ENCODE results near the gene CNDP1.

CNDP1 gene

DNA sequence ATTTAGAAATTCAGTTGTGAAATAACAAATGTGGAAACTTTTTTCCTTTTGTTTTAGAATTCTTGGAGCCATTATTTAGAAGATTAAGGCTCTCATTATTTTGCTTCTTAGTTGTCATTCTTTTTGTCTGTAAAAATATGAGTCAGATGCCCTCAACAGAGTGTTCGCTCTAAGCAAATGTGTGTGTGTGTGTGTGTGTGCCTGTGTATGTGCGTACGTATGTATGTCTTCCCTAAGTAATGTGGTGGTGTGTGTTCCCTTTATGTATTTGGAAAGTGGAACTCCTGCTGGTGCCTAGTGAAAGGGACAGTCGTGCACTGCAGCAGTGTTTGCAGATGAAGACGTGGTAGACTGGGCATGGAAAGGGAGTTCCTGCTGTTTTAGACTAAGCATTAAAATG, 90.9 kb downstream of the CNDP1 start:
- DNase-seq (ENCODE audit: low spot score), result no peak

DNA sequence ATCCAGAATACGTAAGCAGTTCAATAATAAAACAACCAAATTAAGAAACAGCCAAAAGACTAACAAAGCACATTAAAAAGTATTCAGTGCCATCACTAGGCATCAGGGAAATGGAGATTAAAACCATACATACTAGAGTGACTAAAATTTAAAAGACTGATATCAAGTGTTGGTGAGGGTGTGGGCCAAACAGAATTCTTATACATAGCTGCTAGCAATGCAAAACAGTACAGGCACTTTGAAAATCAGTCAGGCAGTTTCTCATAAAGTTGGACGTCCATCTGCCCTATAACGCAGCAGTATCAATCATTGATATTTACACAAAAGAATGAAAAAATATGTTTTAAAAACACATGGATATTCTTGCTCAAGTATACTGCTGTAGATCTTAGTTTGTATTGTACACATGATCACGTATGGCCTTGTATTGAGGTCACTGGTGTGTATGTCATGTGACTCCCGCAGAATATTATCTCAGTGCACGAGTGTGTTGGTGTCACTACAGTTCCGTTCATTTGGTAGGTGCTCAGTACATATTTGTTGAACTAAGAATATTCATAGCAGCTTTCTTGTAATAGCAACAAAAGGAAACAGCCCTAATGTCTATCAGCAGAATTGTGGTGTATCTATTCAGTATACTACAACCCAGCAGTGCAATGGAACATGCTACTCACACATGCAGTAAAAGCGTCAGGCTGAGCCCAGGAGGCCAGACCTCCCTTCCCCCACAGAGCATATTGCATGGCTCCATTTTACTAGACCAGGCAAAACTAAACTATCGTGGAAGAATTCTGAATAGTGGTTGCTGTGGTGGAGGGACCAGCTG, 92.0 kb downstream of the CNDP1 start:
- no peak for DNase-seq (ENCODE audit: low spot score)

DNA sequence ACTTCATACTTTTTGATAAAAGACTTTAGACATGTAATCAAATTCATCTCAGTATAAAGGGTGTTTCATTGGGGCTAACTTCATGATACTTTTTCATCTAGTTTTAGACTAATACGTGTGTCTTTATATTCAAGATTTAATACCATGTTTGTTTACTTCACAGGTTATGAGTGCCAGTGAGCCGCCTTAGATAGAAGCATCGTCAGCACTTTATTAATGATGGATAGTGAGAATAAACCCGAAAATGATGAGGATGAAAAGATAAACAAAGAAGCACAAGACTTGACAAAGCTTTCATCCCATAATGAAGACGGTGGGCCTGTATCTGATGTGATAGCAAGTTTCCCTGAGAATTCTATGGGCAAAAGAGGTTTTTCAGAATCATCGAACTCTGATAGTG, 96.5 kb downstream of the CNDP1 start:
- no peak for DNase-seq (ENCODE audit: low spot score)

DNA sequence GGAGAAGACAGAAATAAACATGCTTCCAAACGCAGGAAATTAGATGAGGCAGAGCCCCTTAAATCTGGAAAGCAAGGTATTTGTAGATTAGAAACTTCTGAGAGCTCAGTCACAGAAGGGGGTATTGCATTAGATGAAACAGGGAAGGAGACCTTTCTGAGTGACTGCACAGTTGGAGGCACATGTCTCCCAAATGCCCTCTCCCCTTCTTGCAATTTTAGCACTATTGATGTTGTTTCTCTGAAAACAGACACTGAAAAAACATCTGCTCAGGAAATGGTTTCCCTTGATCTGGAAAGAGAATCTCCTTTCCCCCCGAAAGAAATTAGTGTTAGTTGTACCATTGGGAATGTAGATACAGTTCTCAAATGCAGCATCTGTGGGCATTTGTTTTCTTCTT, 96.9 kb downstream of the CNDP1 start:
- no peak for DNase-seq (ENCODE audit: low spot score)

DNA sequence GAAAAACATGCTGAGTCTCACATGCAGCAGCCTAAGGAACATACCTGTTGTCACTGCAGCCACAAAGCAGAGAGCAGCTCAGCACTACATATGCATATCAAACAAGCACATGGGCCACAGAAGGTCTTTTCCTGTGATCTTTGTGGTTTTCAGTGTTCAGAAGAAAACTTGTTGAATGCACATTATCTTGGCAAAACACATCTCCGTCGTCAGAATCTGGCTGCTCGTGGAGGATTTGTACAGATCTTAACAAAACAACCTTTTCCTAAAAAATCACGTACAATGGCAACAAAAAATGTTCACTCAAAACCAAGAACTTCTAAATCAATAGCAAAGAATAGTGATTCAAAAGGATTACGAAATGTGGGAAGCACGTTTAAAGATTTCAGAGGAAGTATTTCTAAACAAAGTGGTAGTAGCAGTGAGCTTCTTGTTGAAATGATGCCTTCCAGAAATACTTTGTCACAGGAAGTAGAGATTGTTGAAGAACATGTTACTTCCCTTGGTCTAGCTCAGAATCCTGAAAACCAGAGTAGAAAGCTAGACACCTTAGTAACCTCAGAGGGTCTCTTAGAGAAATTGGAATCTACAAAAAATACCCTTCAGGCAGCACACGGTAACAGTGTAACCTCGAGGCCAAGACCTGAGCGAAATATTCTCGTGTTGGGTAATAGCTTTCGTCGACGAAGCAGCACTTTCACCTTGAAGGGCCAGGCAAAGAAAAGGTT, 97.5 kb downstream of the CNDP1 start:
- no peak for DNase-seq (ENCODE audit: low spot score)

DNA sequence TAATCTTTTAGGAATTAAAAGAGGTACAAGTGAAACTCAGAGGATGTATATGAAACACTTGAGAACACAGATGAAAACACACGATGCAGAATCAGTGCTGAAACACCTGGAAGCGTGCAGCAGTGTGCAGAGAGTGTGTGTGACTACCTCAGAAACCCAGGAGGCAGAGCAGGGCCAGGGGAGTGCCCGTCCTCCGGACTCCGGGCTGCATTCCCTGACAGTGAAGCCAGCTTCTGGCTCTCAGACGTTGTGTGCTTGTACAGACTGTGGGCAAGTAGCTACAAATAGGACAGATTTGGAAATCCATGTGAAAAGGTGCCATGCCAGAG, 98.0 kb downstream of the CNDP1 start:
- DNase-seq (ENCODE audit: low spot score), result no peak

DNA sequence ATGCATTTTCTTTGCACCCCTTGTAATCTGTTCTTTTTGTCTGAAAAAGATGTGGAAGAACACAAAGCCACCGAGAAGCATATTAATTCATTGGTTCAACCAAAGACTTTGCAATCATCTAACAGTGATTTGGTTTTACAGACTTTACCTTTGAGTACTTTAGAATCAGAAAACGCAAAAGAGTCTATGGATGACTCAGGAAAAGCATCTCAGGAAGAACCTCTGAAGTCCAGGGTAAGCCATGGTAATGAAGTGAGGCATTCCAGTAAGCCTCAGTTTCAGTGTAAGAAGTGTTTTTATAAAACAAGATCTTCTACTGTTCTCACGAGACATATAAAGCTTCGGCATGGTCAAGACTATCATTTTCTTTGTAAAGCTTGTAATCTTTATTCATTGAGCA, 98.6 kb downstream of the CNDP1 start:
- no peak for DNase-seq (ENCODE audit: low spot score)

DNA sequence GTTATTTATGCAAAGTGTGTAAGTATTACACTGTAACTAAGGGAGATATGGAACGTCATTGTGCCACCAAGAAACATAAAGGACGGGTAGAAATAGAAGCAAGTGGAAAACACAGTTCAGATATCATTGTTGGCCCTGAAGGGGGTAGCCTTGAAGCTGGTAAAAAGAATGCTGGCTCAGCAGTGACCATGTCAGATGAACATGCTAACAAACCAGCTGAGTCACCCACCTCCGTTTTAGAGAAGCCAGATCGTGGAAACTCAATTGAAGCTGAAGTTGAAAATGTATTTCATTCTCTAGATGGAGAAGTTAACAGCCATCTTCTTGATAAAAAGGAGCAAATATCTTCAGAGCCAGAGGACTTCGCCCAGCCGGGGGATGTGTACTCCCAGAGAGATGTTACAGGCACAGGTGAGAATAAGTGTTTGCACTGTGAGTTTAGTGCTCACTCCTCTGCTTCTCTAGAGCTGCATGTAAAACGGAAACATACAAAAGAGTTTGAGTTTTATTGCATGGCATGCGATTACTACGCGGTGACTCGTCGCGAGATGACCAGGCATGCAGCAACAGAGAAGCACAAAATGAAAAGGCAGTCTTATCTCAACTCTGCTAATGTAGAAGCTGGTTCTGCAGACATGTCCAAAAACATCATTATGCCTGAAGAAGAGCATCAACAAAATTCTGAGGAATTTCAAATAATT, 99.5 kb downstream of the CNDP1 start:
- DNase-seq (ENCODE audit: low spot score), result no peak

DNA sequence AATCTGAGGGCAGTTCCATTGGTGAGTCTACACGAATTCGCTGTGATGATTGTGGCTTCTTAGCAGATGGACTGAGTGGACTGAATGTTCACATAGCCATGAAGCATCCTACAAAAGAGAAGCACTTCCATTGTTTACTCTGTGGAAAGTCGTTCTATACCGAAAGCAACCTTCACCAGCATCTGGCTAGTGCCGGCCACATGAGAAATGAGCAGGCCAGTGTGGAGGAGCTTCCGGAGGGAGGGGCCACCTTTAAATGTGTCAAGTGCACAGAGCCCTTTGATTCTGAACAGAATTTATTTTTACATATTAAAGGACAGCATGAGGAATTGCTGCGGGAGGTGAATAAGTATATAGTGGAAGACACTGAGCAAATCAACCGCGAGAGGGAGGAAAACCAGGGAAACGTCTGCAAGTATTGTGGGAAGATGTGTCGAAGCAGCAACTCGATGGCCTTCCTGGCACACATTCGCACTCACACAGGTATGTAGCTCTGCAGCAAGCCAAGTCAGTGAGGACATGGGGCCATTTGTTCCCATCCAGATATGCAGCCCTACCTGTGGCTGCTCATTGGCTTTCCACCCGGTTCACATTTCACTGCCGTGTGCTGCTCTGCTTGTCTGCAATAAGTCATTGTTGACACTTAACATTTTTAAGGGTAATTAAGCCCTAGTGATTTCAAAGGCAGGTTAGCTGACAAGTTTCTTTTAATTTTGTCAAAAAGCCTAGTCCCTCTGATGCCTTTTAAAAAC, 101.1 kb downstream of the CNDP1 start:
- no peak for DNase-seq (ENCODE audit: low spot score)
